Transverse colon (tissue), 3 donors: ENCODE measurements around the gene HINT1.

Experiments used
- POLR2A ChIP-seq: fragments of 450-650 bp; IDR thresholded peaks from one replicate; pipeline ENCODE4 v1.6.1; 2016; ENCODE audit warnings: antibody characterized with exemption, mild to moderate bottlenecking, moderate library complexity
- TF ChIP-seq, protein P1 (sequence below), 5 experiments: fragments of 200-600 bp in 3 of 5; fragments of 450-650 bp in 2 of 5; sonication (generic) in 3 of 5; IDR thresholded peaks; 1 replicate in 2 of 5; 2 replicates in 3 of 5; pipeline ENCODE4 v1.5.1; 2016 to 2017; ENCODE audit warnings: antibody characterized with exemption in 5 of 5, inconsistent platforms in 3 of 5, mild to moderate bottlenecking in 2 of 5, moderate library complexity in 1 of 5

DNA sequence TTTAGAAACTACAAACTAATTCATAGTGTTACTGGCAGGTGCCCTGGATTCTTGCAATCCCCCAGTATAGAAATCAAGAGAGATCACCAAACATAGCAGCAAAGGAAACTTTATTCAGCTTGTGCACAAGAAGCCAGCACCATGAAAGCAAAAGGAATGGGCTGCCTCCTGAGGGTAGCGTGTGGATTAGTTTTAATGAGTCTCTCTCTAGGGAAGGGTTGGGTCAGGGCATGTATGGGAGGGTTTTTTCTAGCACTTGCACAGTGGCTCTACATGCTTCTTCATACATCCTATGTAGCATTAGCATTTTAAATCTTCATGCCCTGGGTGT lies 44.1 kb upstream of the HINT1 start:
- TF ChIP-seq, protein P1, sequence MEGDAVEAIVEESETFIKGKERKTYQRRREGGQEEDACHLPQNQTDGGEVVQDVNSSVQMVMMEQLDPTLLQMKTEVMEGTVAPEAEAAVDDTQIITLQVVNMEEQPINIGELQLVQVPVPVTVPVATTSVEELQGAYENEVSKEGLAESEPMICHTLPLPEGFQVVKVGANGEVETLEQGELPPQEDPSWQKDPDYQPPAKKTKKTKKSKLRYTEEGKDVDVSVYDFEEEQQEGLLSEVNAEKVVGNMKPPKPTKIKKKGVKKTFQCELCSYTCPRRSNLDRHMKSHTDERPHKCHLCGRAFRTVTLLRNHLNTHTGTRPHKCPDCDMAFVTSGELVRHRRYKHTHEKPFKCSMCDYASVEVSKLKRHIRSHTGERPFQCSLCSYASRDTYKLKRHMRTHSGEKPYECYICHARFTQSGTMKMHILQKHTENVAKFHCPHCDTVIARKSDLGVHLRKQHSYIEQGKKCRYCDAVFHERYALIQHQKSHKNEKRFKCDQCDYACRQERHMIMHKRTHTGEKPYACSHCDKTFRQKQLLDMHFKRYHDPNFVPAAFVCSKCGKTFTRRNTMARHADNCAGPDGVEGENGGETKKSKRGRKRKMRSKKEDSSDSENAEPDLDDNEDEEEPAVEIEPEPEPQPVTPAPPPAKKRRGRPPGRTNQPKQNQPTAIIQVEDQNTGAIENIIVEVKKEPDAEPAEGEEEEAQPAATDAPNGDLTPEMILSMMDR (IDR thresholded peaks at IDR 0.05), result no peak
- no peak for TF ChIP-seq POLR2A
